ENCODE data around the gene MEGF6. TPM values are rescaled to one million over a fixed set of nuclear protein-coding genes. Genes with fewer than 3 reads are reported as not detected.

MEGF6 gene
- total and polyA plus RNA-seq, 2 of the 8 experiments (the other 6 are each of a cell fraction or from before 2014, with no cell fraction given), result 4.1 to 14.8 TPM

- no peak within 1 kb of the TSS for H4K91ac ChIP-seq (replicated peaks; ENCODE audit: insufficient read length, low read length)
- H3K27ac ChIP-seq (ENCODE audit: low read depth, low read length), result no peak within 1 kb of the TSS
- H3K4me1 ChIP-seq (replicated peaks in 1 of 4; ENCODE audit: control insufficient read depth in 3 of 4, insufficient read depth in 4 of 4, low read length in 3 of 4), result peaks cover 0 to 21% (median 3%) of the 10 kb centered on the region in 4 experiments; a peak in 5 of 7 replicates
- H2AK5ac ChIP-seq (ENCODE audit: low read depth, low read length), result no peak within 1 kb of the TSS
- FAIRE-seq (peak; percentile 83), DNase-seq (ENCODE audit: low read depth in 1 of 2, low spot score in 2 of 2) (peak; percentile 74 to 86)
- peak within 1 kb of the TSS; percentile 77 to 81 for H3K4me2 ChIP-seq (ENCODE audit: insufficient read depth in 1 of 2, low read depth in 2 of 2, low read length in 2 of 2)
- H4K20me1 ChIP-seq (replicated peaks in 1 of 2; ENCODE audit: control insufficient read depth in 1 of 2, insufficient read depth in 2 of 2, low read length in 2 of 2), result peaks cover 0 to 4% of the 10 kb centered on the region in 2 experiments
- H2BK12ac ChIP-seq (ENCODE audit: low read depth, low read length), result peak within 1 kb of the TSS; percentile 60; the same call in 1 of the 2 replicates
- H3K36me3 ChIP-seq (ENCODE audit: control insufficient read depth in 2 of 4, insufficient read depth in 4 of 4, low read length in 3 of 4), result peaks cover 0 to 21% (median 13%) of the 10 kb centered on the region in 4 experiments; a peak in 4 of 8 replicates
- no peak within 1 kb of the TSS for H3K14ac ChIP-seq (ENCODE audit: insufficient read length)
- H2BK20ac ChIP-seq (ENCODE audit: low read length), result no peak within 1 kb of the TSS
- ChIA-PET CTCF (ENCODE audit: partially characterized antibody) (interaction anchor here (1.0 to 3.0 kb wide), 4 partner anchors 10 to 30 kb away, joined by 3 to 11 read pairs (median 6); no protein-coding TSS in a partner anchor), POLR2A (ENCODE audit: partially characterized antibody) (interaction anchor here (0.7 to 1.5 kb wide), 3 partner anchors 18 to 253 kb away, joined by 3 to 4 read pairs (median 3); no protein-coding TSS in a partner anchor)
- no peak within 1 kb of the TSS for H2BK5ac ChIP-seq (ENCODE audit: low read depth, low read length)
- 7% methylated on average over 52 of the region's 60 CpGs; no CpG with 5 or more reads in 1 of the 2 experiments for WGBS, 2 experiments (ENCODE audit: extremely low coverage in 1 of 2, insufficient coverage in 1 of 2, insufficient read length in 1 of 2, insufficient replicate concordance in 2 of 2, low coverage in 1 of 2, low lambda C conversion rate in 2 of 2, missing lambda C conversion rate in 1 of 2)
- H3K79me1 ChIP-seq (ENCODE audit: low read depth, low read length), result peaks cover 3% of the 10 kb centered on the region; the same call in 1 of the 2 replicates
- H4K8ac ChIP-seq (ENCODE audit: extremely low read depth, insufficient read depth, low read length), result no peak within 1 kb of the TSS; the same call in 1 of the 2 replicates
- H3K23me2 ChIP-seq (ENCODE audit: low read depth, low read length), result peaks cover 20% of the 10 kb centered on the region; the same call in 1 of the 2 replicates
- H3K79me2 ChIP-seq (ENCODE audit: control insufficient read depth in 1 of 2, insufficient read depth in 2 of 2, low read length in 2 of 2), result peaks cover 0 to 9% of the 10 kb centered on the region in 2 experiments; a peak in 1 of 4 replicates
- H3K56ac ChIP-seq (replicated peaks; ENCODE audit: insufficient read length, low read depth, low read length), result no peak within 1 kb of the TSS
- peak within 1 kb of the TSS; percentile 75 to 97 (median 86) for H3K4me3 ChIP-seq (ENCODE audit: extremely low read depth in 1 of 4, insufficient read depth in 2 of 4, low read depth in 3 of 4, low read length in 4 of 4)
- no peak within 1 kb of the TSS for H4K5ac ChIP-seq (ENCODE audit: insufficient read length, low read depth, low read length)
- no peak within 1 kb of the TSS for H3K23ac ChIP-seq (ENCODE audit: insufficient read length)
- H2BK15ac ChIP-seq (ENCODE audit: low read length), result no peak within 1 kb of the TSS
- no peak within 1 kb of the TSS for H3K4ac ChIP-seq (replicated peaks; ENCODE audit: insufficient read length, low read depth, low read length)
- no peak within 1 kb of the TSS for H2BK120ac ChIP-seq (replicated peaks; ENCODE audit: low read depth, low read length)
- H3K18ac ChIP-seq (ENCODE audit: extremely low read depth, low read length), result no peak within 1 kb of the TSS; the same call in 1 of the 2 replicates
- H3K9ac ChIP-seq (replicated peaks in 1 of 4; ENCODE audit: extremely low read depth in 1 of 4, low read depth in 3 of 4, low read length in 3 of 4), result peak within 1 kb of the TSS in 2 of 4 experiments; percentile 13 to 31; a peak in 1 of 7 replicates
- H3K9me3 ChIP-seq (ENCODE audit: insufficient read depth in 2 of 2, low read depth in 1 of 2, low read length in 1 of 2), result no peaks in the 10 kb centered on the region
- peaks cover 42 to 48% (median 46%) of the 10 kb centered on the region in 4 experiments for H3K27me3 ChIP-seq (replicated peaks in 1 of 4; ENCODE audit: control insufficient read depth in 3 of 4, extremely low read depth in 1 of 4, insufficient read depth in 3 of 4, low read length in 3 of 4)
- H2AFZ ChIP-seq (ENCODE audit: low read length), result no peak within 1 kb of the TSS; the same call in 1 of the 2 replicates
- no peak for TF ChIP-seq TAF7 (optimal IDR thresholded peaks at IDR 0.05; ENCODE audit: borderline replicate concordance, low read depth, low read length)
- no peak for TF ChIP-seq TCF12 (IDR thresholded peaks at IDR 0.05; ENCODE audit: low read depth, low read length)
- TF ChIP-seq CHD2 (IDR thresholded peaks at IDR 0.05; ENCODE audit: low read length), result no peak; the same call in 1 of the 2 replicates
- TF ChIP-seq POU5F1 (IDR thresholded peaks at IDR 0.05; ENCODE audit: low read depth, low read length), result no peak
- TF ChIP-seq EGR1 (IDR thresholded peaks at IDR 0.05; ENCODE audit: borderline replicate concordance, low read depth, low read length), result peak; percentile 79; the same call in 1 of the 2 replicates
- TF ChIP-seq RAD21 (IDR thresholded peaks at IDR 0.05 in 1 of 2, conservative IDR thresholded peaks at IDR 0.05 in 1 of 2; ENCODE audit: low read depth in 2 of 2, low read length in 2 of 2), result no peak
- no peak for TF ChIP-seq KDM1A (IDR thresholded peaks at IDR 0.05; ENCODE audit: borderline replicate concordance, low read length)
- TF ChIP-seq SP1 (IDR thresholded peaks at IDR 0.05; ENCODE audit: low read depth, low read length), result peak; percentile 74; the same call in 1 of the 2 replicates
- TF ChIP-seq YY1 (IDR thresholded peaks at IDR 0.05; ENCODE audit: low read depth, low read length), result peak; percentile 66; the same call in 1 of the 2 replicates
- TF ChIP-seq TBP (IDR thresholded peaks at IDR 0.05; ENCODE audit: low read depth, low read length), result no peak
These were observed 38.3 kb upstream of the MEGF6 start, which contains the start of gene WRAP73 for GRCh38 chr1:3649342-3650247. WRAP73 (minus strand) TSS chr1:3650103; CDS start chr1:3649999, 104 bp downstream.

Measured in H1 (cell line).